Left ventricle myocardium inferior (tissue), 1 donor: ENCODE measurements around the gene IREB2. TPM values are rescaled to one million over a fixed set of nuclear protein-coding genes. Genes with fewer than 3 reads are reported as not detected.
"Not testable (repeated sequence)": the region's sequence is repeated elsewhere in the genome, so short reads cannot be mapped to it uniquely, and the experiment has no call there.

Experiments
- DNase-seq: peaks from one replicate; pipeline ENCODE4 v3.0.0-alpha.2; 2020
- H3K27ac ChIP-seq: fragments of 200-600 bp; replicated peaks from 2 replicates; pipeline ENCODE4 v1.8.0; 2021
- H3K27me3 ChIP-seq: fragments of 200-600 bp; 2 replicates; pipeline ENCODE4 v1.8.0; 2021; ENCODE audit warnings: low read depth
- H3K36me3 ChIP-seq: fragments of 200-600 bp; 2 replicates; pipeline ENCODE4 v1.8.0; 2021
- H3K4me1 ChIP-seq: fragments of 200-600 bp; 2 replicates; pipeline ENCODE4 v1.8.0; 2021
- H3K4me3 ChIP-seq: fragments of 200-600 bp; 2 replicates; pipeline ENCODE4 v1.8.0; 2021; ENCODE audit warnings: mild to moderate bottlenecking, moderate library complexity
- H3K9me3 ChIP-seq: fragments of 200-600 bp; replicated peaks from 2 replicates; pipeline ENCODE4 v1.8.0; 2021
- intact Hi-C: fragments of 100-400 bp; cut with micrococcal nuclease; formaldehyde crosslinking; loops from one replicate; pipeline ENCODE4 v1.11.0; 2022
- total RNA-seq: library from RNA; stranded (reverse); fragmentation: NEBNext Ultra II Directional; extraction: Animal tissue kit (Norgen Biotek cat#: 25700); gene quantifications from one replicate; pipeline ENCODE4 v1.2.1, GENCODE V29; 2021
- TF ChIP-seq, protein P1 (sequence below): fragments of 200-600 bp; IDR thresholded peaks from 2 replicates; pipeline ENCODE4 v1.8.0; 2021; ENCODE audit warnings: antibody characterized with exemption, mild to moderate bottlenecking, borderline replicate concordance
- donor health status: DM: no; HTN: yes; CAD: no; lungs with severe emphysema.

IREB2 gene
- total RNA-seq, 1 donor from 2014 or later, result 23.6 TPM

- DNase-seq, result no peak
- Histone ChIP-seq H3K4me3 (no peak overlapping the region), H3K36me3 (no peaks in the 10 kb centered on the region), H3K27me3 (peaks cover 53% of the 10 kb centered on the region), H3K4me1 (no peaks in the 10 kb centered on the region), H3K27ac (no peak overlapping the region), H3K9me3 (no peaks in the 10 kb centered on the region)
- intact Hi-C loops, result loop anchor here (10.0 kb wide), 1 partner anchor 54 kb away; the partner anchor contains the start of gene CRABP1
- TF ChIP-seq, protein P1, sequence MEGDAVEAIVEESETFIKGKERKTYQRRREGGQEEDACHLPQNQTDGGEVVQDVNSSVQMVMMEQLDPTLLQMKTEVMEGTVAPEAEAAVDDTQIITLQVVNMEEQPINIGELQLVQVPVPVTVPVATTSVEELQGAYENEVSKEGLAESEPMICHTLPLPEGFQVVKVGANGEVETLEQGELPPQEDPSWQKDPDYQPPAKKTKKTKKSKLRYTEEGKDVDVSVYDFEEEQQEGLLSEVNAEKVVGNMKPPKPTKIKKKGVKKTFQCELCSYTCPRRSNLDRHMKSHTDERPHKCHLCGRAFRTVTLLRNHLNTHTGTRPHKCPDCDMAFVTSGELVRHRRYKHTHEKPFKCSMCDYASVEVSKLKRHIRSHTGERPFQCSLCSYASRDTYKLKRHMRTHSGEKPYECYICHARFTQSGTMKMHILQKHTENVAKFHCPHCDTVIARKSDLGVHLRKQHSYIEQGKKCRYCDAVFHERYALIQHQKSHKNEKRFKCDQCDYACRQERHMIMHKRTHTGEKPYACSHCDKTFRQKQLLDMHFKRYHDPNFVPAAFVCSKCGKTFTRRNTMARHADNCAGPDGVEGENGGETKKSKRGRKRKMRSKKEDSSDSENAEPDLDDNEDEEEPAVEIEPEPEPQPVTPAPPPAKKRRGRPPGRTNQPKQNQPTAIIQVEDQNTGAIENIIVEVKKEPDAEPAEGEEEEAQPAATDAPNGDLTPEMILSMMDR, result no peak
Measured at GRCh38 chr15:78399091-78399490, 38.9 kb upstream of the IREB2 start.

GRCh38 chr15:78402061-78402610, 35.9 kb upstream of the IREB2 start:
- intact Hi-C loops, result no loop called here
- no peak overlapping the region for H3K27ac ChIP-seq
- H3K36me3 ChIP-seq, result no peaks in the 10 kb centered on the region
- DNase-seq, result no peak
- TF ChIP-seq, protein P1, result no peak
- no peaks in the 10 kb centered on the region for H3K4me1 ChIP-seq
- H3K4me3 ChIP-seq, result no peak overlapping the region
- H3K9me3 ChIP-seq, result no peaks in the 10 kb centered on the region
- peaks cover 62% of the 10 kb centered on the region for H3K27me3 ChIP-seq

GRCh38 chr15:78404125-78404524, 33.9 kb upstream of the IREB2 start:
- H3K4me1 ChIP-seq, result no peaks in the 10 kb centered on the region
- no peaks in the 10 kb centered on the region for H3K36me3 ChIP-seq
- H3K9me3 ChIP-seq, result no peaks in the 10 kb centered on the region
- intact Hi-C loops, result no loop called here
- H3K27me3 ChIP-seq, result peaks cover 62% of the 10 kb centered on the region
- no peak overlapping the region for H3K4me3 ChIP-seq
- DNase-seq, result no peak
- H3K27ac ChIP-seq, result no peak overlapping the region
- TF ChIP-seq, protein P1, result no peak

GRCh38 chr15:78404796-78405195, 33.2 kb upstream of the IREB2 start:
- H3K36me3 ChIP-seq, DNase-seq, H3K27ac ChIP-seq, intact Hi-C loops, H3K4me1 ChIP-seq, H3K4me3 ChIP-seq, H3K9me3 ChIP-seq: not testable (repeated sequence)
- peaks cover 60% of the 10 kb centered on the region for H3K27me3 ChIP-seq

DNA sequence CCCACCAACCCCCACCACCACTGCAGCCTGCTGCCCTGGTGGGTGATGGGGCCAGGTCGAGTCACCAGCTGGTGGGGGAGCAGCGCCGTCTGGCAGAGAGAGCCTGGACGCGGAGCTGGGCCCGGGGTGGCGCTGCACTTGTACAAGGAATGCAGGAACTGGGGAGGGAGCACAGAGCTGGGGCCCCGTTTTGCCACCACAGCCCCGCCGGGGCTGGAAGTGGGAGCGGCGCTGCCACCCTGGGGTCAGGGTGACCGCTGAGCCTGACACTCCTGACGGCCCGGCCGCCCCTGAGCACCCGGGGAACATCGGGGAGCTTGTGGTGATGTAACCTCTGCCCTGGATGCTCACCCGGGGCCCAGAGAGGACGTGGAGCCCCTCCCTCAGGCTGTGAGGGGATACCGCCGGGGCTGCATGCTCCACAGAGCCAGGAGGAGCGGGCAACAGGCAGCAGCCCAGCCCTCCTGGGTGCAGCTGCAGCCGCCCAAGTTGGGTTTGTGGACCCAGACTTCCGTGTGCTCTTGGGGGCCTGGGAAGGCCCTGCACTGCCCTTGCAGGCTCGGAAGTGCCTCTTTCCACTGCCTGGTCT, 32.6 kb upstream of the IREB2 start:
- H3K9me3 ChIP-seq, result no peaks in the 10 kb centered on the region
- TF ChIP-seq, protein P1, result no peak
- no peak for DNase-seq
- intact Hi-C loops, result no loop called here
- H3K4me3 ChIP-seq, result no peak overlapping the region
- H3K4me1 ChIP-seq, result no peaks in the 10 kb centered on the region
- H3K36me3 ChIP-seq, result no peaks in the 10 kb centered on the region
- no peak overlapping the region for H3K27ac ChIP-seq
- H3K27me3 ChIP-seq, result peaks cover 53% of the 10 kb centered on the region

DNA sequence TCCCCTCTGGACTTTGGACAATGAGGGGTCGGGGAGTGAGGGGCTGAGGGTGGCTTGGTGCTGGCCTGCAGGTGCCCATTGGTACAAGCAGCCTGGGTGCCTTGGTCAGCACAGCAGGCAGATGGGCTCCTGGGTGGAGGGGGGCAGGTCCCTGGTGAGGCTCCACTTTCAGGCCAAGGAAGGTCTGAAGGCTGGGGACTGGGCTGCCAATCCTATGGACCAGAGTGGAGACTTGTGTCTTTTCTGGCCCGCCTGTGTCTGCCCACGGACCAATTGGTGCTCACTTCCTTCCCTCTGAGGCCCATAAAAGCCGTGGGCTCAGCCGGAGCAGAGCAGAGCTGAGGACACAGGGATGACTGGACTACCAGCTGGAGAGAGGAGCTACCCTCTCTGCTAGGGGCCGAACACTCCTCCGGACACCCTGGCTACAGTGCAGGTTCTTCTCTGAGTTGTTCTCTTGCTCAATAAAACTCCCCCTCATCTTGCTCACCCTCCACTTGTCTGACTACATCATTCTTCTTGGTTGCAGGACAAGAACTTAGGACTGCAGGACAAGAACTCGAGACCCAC, 31.9 kb upstream of the IREB2 start:
- TF ChIP-seq, protein P1, result no peak
- H3K27me3 ChIP-seq, result peaks cover 47% of the 10 kb centered on the region
- H3K4me1 ChIP-seq, result no peaks in the 10 kb centered on the region
- no peaks in the 10 kb centered on the region for H3K9me3 ChIP-seq
- no peak overlapping the region for H3K4me3 ChIP-seq
- H3K36me3 ChIP-seq, result no peaks in the 10 kb centered on the region
- intact Hi-C loops, result no loop called here
- no peak for DNase-seq
- H3K27ac ChIP-seq, result no peak overlapping the region
